WTC11 (cell line): Measurements from ENCODE around the gene PRKN. TPM values are rescaled to one million over a fixed set of nuclear protein-coding genes. Genes with fewer than 3 reads are reported as not detected.

Experiments used
- ATAC-seq: fragments of 200-7000 bp; cut with Tn5 transposase; 2 replicates; pipeline ENCODE4 v1.10.0; 2021; ENCODE audit warnings: mild to moderate bottlenecking, moderate library complexity
- CTCF ChIA-PET: fragments of 300-600 bp; sonication (Branson Sonifier 250); formaldehyde crosslinking; loops from one replicate; lab custom pipeline; 2021; ENCODE audit warnings: antibody characterized with exemption; lab: Charles Lee
- POLR2A ChIA-PET: fragments of 350-600 bp; sonication (Branson Sonifier 250); formaldehyde crosslinking; loops from one replicate; lab custom pipeline; 2021; ENCODE audit warnings: antibody characterized with exemption; lab: Charles Lee
- DNase-seq: peaks from one replicate; pipeline ENCODE4 v3.0.0; 2021; ENCODE audit warnings: low spot score
- H3K27ac Mint-ChIP-seq: 2 replicates; pipeline ENCODE4 v1.8.0; 2021; ENCODE audit warnings: mixed read lengths
- H3K27me3 Mint-ChIP-seq: 2 replicates; pipeline ENCODE4 v1.8.0; 2021; ENCODE audit warnings: low read depth, mild to moderate bottlenecking, moderate library complexity, mixed read lengths
- H3K36me3 Mint-ChIP-seq: 2 replicates; pipeline ENCODE4 v1.8.0; 2021; ENCODE audit warnings: mixed read lengths
- H3K4me1 Mint-ChIP-seq: 2 replicates; pipeline ENCODE4 v1.8.0; 2022; ENCODE audit warnings: mixed read lengths
- H3K4me3 Mint-ChIP-seq: 2 replicates; pipeline ENCODE4 v1.8.0; 2021; ENCODE audit warnings: mild to moderate bottlenecking, moderate library complexity, mixed read lengths
- H3K9me3 Mint-ChIP-seq: 2 replicates; pipeline ENCODE4 v1.8.0; 2021; ENCODE audit warnings: mixed read lengths
- CREM ChIP-seq: sonication (generic); formaldehyde crosslinking; IDR thresholded peaks from 2 replicates; pipeline ENCODE4 v1.8.1; 2022; ENCODE audit warnings: mild to moderate bottlenecking, missing genetic modification reagents, moderate library complexity
- HMGA2 ChIP-seq: fragments of 250-450 bp; sonication (Bioruptor Pico); IDR thresholded peaks from 2 replicates; pipeline ENCODE4 v1.4.0; 2021; ENCODE audit warnings: mild to moderate bottlenecking, moderate library complexity
- IRF2 ChIP-seq: sonication (generic); formaldehyde crosslinking; IDR thresholded peaks from 2 replicates; pipeline ENCODE4 v1.8.0; 2022; ENCODE audit warnings: low read depth, missing genetic modification reagents, borderline replicate concordance
- NFE2L1 ChIP-seq: sonication (generic); formaldehyde crosslinking; IDR thresholded peaks from 2 replicates; pipeline ENCODE4 v1.8.1; 2023; ENCODE audit warnings: missing genetic modification reagents
- RORB ChIP-seq: fragments of 250-450 bp; sonication (Bioruptor Pico); IDR thresholded peaks from 2 replicates; pipeline ENCODE4 v1.9.0; 2021; ENCODE audit warnings: mild to moderate bottlenecking
- SP1 ChIP-seq: sonication (generic); formaldehyde crosslinking; conservative IDR thresholded peaks from 2 replicates; pipeline ENCODE4 v1.8.1; 2022; ENCODE audit warnings: missing genetic modification reagents
- ZNF219 ChIP-seq: sonication (generic); formaldehyde crosslinking; IDR thresholded peaks from 2 replicates; pipeline ENCODE4 v1.8.0; 2023; ENCODE audit warnings: missing genetic modification reagents, mild to moderate bottlenecking, borderline replicate concordance
- ZNF416 ChIP-seq: fragments of 250-450 bp; sonication (Bioruptor Pico); IDR thresholded peaks from 2 replicates; pipeline ENCODE4 v1.9.0; 2021; ENCODE audit warnings: mild to moderate bottlenecking, inconsistent platforms
- total RNA-seq: library from RNA; stranded (reverse); gene quantifications from 3 replicates; pipeline ENCODE4 v1.2.3, GENCODE V29; 2021
- TF ChIP-seq, protein P1 (sequence below): sonication (generic); formaldehyde crosslinking; conservative IDR thresholded peaks from 2 replicates; pipeline ENCODE4 v1.8.1; 2022; ENCODE audit warnings: mild to moderate bottlenecking, missing genetic modification reagents
- TF ChIP-seq, protein P2 (sequence below): sonication (generic); formaldehyde crosslinking; IDR thresholded peaks from 2 replicates; pipeline ENCODE4 v1.8.0; 2023; ENCODE audit warnings: missing genetic modification reagents, mild to moderate bottlenecking, borderline replicate concordance
- TF ChIP-seq, protein P3 (sequence below): sonication (generic); formaldehyde crosslinking; IDR thresholded peaks from 2 replicates; pipeline ENCODE4 v1.8.0; 2023; ENCODE audit warnings: mild to moderate bottlenecking, missing genetic modification reagents
- TF ChIP-seq, protein P4 (sequence below): sonication (generic); formaldehyde crosslinking; IDR thresholded peaks from 2 replicates; pipeline ENCODE4 v1.8.0; 2022; ENCODE audit warnings: mild to moderate bottlenecking, missing genetic modification reagents
- TF ChIP-seq, protein P5 (sequence below): sonication (generic); formaldehyde crosslinking; IDR thresholded peaks from 2 replicates; pipeline ENCODE4 v1.8.1; 2023; ENCODE audit warnings: mild to moderate bottlenecking, missing genetic modification reagents, moderate library complexity
- TF ChIP-seq, protein P6 (sequence below): fragments of 250-450 bp; sonication (Bioruptor Pico); IDR thresholded peaks from 2 replicates; pipeline ENCODE4 v1.9.0; 2021; ENCODE audit warnings: moderate library complexity, mild to moderate bottlenecking, inconsistent platforms, borderline replicate concordance
- TF ChIP-seq, protein P7 (sequence below): fragments of 250-450 bp; sonication (Bioruptor Pico); IDR thresholded peaks from 2 replicates; pipeline ENCODE4 v1.9.0; 2021; ENCODE audit warnings: mild to moderate bottlenecking
- TF ChIP-seq, protein P8 (sequence below): sonication (generic); formaldehyde crosslinking; IDR thresholded peaks from 2 replicates; pipeline ENCODE4 v1.8.1; 2023; ENCODE audit warnings: mild to moderate bottlenecking, moderate library complexity, missing genetic modification reagents

PRKN gene
- total RNA-seq, 1 experiment from 2014 or later, result 0.59 TPM

DNA sequence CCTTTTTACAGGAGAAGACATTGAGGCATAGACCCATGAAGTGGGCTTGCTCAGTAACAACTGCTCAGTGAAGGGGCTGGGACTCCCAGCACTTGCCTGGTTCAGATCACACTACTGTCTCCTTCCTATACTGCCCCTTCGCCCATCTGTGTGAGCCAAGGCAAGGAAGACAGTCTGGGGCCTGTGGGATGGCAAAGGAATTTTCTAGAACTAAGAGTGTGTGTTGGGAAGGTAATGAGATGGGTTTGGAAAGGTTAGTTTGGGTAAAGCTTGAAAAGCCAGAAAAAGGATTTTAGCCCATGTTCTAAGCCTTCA is 1240.4 kb downstream of the PRKN start:
- Mint-ChIP-seq H3K9me3 (peaks cover 5% of the 10 kb centered on the region; the same call in 1 of the 2 replicates), H3K27me3 (peaks cover 2% of the 10 kb centered on the region; the same call in 1 of the 2 replicates)
- ATAC-seq (no peak), DNase-seq (no peak)
- CTCF ChIA-PET, result interaction anchor here (4.0 kb wide), 1 partner anchor 69 kb away, joined by 16 read pairs; no protein-coding TSS in a partner anchor
- TF ChIP-seq CREM (CRISPR knock-in tag), result no peak
- TF ChIP-seq, all 79 proteins: peak for 0
- Mint-ChIP-seq H3K27ac (no peak overlapping the region), H3K36me3 (no peaks in the 10 kb centered on the region), H3K4me3 (no peak overlapping the region), H3K4me1 (peaks cover 15% of the 10 kb centered on the region)
- POLR2A ChIA-PET, result no interaction called here

DNA sequence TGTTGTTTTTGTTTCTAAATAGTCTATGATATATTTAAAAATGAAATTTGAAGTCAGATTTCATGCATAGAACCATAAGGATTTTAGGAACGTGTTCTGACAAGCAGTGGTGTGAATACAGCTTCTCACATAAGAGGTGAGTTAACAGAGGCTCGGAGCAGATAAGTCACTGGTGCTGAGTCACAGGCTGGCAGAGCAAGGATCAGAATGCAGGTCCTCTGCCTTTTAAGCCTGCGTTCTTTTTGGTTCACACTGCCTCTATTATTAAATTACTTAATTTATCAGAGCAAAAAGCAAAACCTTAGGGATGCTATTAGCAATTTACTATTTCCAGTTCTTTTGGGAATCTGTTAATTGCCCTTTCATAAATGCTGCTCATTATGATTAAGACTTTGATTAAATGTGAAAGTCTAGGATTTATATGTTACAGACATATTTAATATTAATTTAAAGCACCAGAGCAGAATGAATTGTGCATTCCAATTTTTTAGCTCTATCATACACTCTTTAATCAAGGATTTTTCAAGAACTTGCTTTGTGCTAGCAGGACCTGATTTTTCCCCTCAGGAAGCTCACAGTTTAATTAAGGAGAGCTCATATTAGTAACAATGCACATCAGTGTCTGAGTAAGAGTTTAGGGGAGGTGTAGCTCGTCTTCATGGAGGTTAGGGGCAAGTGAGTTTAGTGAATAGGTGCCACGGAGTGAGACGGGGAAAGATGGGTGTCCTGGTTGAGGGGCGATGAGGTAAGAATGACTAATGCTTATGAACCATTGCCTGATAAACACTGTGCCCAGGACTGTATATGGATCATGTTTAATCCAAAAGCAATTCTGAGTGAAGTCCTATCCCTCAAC is 1241.0 kb downstream of the PRKN start:
- Mint-ChIP-seq H3K9me3 (peaks cover 5% of the 10 kb centered on the region; the same call in 1 of the 2 replicates), H3K36me3 (no peaks in the 10 kb centered on the region), H3K4me3 (no peak overlapping the region)
- no peak for ATAC-seq
- no peak for TF ChIP-seq ZNF219 (CRISPR knock-in tag)
- TF ChIP-seq, protein P1, sequence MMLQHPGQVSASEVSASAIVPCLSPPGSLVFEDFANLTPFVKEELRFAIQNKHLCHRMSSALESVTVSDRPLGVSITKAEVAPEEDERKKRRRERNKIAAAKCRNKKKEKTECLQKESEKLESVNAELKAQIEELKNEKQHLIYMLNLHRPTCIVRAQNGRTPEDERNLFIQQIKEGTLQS (CRISPR knock-in tag), result no peak
- no peak for TF ChIP-seq CREM (CRISPR knock-in tag)
- TF ChIP-seq, protein P2, sequence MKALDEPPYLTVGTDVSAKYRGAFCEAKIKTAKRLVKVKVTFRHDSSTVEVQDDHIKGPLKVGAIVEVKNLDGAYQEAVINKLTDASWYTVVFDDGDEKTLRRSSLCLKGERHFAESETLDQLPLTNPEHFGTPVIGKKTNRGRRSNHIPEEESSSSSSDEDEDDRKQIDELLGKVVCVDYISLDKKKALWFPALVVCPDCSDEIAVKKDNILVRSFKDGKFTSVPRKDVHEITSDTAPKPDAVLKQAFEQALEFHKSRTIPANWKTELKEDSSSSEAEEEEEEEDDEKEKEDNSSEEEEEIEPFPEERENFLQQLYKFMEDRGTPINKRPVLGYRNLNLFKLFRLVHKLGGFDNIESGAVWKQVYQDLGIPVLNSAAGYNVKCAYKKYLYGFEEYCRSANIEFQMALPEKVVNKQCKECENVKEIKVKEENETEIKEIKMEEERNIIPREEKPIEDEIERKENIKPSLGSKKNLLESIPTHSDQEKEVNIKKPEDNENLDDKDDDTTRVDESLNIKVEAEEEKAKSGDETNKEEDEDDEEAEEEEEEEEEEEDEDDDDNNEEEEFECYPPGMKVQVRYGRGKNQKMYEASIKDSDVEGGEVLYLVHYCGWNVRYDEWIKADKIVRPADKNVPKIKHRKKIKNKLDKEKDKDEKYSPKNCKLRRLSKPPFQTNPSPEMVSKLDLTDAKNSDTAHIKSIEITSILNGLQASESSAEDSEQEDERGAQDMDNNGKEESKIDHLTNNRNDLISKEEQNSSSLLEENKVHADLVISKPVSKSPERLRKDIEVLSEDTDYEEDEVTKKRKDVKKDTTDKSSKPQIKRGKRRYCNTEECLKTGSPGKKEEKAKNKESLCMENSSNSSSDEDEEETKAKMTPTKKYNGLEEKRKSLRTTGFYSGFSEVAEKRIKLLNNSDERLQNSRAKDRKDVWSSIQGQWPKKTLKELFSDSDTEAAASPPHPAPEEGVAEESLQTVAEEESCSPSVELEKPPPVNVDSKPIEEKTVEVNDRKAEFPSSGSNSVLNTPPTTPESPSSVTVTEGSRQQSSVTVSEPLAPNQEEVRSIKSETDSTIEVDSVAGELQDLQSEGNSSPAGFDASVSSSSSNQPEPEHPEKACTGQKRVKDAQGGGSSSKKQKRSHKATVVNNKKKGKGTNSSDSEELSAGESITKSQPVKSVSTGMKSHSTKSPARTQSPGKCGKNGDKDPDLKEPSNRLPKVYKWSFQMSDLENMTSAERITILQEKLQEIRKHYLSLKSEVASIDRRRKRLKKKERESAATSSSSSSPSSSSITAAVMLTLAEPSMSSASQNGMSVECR, result no peak
- TF ChIP-seq, protein P3, sequence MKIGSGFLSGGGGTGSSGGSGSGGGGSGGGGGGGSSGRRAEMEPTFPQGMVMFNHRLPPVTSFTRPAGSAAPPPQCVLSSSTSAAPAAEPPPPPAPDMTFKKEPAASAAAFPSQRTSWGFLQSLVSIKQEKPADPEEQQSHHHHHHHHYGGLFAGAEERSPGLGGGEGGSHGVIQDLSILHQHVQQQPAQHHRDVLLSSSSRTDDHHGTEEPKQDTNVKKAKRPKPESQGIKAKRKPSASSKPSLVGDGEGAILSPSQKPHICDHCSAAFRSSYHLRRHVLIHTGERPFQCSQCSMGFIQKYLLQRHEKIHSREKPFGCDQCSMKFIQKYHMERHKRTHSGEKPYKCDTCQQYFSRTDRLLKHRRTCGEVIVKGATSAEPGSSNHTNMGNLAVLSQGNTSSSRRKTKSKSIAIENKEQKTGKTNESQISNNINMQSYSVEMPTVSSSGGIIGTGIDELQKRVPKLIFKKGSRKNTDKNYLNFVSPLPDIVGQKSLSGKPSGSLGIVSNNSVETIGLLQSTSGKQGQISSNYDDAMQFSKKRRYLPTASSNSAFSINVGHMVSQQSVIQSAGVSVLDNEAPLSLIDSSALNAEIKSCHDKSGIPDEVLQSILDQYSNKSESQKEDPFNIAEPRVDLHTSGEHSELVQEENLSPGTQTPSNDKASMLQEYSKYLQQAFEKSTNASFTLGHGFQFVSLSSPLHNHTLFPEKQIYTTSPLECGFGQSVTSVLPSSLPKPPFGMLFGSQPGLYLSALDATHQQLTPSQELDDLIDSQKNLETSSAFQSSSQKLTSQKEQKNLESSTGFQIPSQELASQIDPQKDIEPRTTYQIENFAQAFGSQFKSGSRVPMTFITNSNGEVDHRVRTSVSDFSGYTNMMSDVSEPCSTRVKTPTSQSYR (CRISPR knock-in tag), result no peak
- TF ChIP-seq NFE2L1 (CRISPR knock-in tag), result no peak
- TF ChIP-seq, protein P4, sequence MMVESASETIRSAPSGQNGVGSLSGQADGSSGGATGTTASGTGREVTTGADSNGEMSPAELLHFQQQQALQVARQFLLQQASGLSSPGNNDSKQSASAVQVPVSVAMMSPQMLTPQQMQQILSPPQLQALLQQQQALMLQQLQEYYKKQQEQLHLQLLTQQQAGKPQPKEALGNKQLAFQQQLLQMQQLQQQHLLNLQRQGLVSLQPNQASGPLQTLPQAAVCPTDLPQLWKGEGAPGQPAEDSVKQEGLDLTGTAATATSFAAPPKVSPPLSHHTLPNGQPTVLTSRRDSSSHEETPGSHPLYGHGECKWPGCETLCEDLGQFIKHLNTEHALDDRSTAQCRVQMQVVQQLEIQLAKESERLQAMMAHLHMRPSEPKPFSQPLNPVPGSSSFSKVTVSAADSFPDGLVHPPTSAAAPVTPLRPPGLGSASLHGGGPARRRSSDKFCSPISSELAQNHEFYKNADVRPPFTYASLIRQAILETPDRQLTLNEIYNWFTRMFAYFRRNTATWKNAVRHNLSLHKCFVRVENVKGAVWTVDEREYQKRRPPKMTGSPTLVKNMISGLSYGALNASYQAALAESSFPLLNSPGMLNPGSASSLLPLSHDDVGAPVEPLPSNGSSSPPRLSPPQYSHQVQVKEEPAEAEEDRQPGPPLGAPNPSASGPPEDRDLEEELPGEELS (CRISPR knock-in tag), result no peak
- no peak for TF ChIP-seq ZNF416
- no peak for TF ChIP-seq HMGA2 (CRISPR knock-in tag)
- TF ChIP-seq, protein P5, sequence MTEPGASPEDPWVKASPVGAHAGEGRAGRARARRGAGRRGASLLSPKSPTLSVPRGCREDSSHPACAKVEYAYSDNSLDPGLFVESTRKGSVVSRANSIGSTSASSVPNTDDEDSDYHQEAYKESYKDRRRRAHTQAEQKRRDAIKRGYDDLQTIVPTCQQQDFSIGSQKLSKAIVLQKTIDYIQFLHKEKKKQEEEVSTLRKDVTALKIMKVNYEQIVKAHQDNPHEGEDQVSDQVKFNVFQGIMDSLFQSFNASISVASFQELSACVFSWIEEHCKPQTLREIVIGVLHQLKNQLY (CRISPR knock-in tag), result no peak
- TF ChIP-seq, protein P6, sequence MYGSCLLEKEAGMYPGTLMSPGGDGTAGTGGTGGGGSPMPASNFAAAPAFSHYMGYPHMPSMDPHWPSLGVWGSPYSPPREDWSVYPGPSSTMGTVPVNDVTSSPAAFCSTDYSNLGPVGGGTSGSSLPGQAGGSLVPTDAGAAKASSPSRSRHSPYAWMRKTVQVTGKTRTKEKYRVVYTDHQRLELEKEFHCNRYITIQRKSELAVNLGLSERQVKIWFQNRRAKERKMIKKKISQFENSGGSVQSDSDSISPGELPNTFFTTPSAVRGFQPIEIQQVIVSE (CRISPR knock-in tag), result no peak
- TF ChIP-seq SP1 (CRISPR knock-in tag), result no peak
- TF ChIP-seq, protein P7, sequence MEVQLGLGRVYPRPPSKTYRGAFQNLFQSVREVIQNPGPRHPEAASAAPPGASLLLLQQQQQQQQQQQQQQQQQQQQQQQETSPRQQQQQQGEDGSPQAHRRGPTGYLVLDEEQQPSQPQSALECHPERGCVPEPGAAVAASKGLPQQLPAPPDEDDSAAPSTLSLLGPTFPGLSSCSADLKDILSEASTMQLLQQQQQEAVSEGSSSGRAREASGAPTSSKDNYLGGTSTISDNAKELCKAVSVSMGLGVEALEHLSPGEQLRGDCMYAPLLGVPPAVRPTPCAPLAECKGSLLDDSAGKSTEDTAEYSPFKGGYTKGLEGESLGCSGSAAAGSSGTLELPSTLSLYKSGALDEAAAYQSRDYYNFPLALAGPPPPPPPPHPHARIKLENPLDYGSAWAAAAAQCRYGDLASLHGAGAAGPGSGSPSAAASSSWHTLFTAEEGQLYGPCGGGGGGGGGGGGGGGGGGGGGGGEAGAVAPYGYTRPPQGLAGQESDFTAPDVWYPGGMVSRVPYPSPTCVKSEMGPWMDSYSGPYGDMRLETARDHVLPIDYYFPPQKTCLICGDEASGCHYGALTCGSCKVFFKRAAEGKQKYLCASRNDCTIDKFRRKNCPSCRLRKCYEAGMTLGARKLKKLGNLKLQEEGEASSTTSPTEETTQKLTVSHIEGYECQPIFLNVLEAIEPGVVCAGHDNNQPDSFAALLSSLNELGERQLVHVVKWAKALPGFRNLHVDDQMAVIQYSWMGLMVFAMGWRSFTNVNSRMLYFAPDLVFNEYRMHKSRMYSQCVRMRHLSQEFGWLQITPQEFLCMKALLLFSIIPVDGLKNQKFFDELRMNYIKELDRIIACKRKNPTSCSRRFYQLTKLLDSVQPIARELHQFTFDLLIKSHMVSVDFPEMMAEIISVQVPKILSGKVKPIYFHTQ (CRISPR knock-in tag), result no peak
- TF ChIP-seq, protein P8, sequence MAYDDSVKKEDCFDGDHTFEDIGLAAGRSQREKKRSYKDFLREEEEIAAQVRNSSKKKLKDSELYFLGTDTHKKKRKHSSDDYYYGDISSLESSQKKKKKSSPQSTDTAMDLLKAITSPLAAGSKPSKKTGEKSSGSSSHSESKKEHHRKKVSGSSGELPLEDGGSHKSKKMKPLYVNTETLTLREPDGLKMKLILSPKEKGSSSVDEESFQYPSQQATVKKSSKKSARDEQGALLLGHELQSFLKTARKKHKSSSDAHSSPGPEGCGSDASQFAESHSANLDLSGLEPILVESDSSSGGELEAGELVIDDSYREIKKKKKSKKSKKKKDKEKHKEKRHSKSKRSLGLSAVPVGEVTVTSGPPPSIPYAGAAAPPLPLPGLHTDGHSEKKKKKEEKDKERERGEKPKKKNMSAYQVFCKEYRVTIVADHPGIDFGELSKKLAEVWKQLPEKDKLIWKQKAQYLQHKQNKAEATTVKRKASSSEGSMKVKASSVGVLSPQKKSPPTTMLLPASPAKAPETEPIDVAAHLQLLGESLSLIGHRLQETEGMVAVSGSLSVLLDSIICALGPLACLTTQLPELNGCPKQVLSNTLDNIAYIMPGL, result no peak
- TF ChIP-seq RORB (CRISPR knock-in tag), result no peak
- no peak for TF ChIP-seq IRF2 (CRISPR knock-in tag)
- TF ChIP-seq, all 79 proteins: peak for 0
- Mint-ChIP-seq H3K27me3 (no peaks in the 10 kb centered on the region; the same call in 1 of the 2 replicates), H3K4me1 (peaks cover 15% of the 10 kb centered on the region), H3K27ac (no peak overlapping the region)
- POLR2A ChIA-PET, result no interaction called here
- CTCF ChIA-PET, result interaction anchor here (1.2 to 4.0 kb wide), 2 partner anchors 11 to 68 kb away, joined by 3 to 16 read pairs; no protein-coding TSS in a partner anchor
- DNase-seq, result no peak
